ENCODE measurements around the gene WDR88. TPM values are rescaled to one million over a fixed set of nuclear protein-coding genes. Genes with fewer than 3 reads are reported as not detected.

Gene WDR88
- polyA plus RNA-seq, 3 donors = not detected

DNA sequence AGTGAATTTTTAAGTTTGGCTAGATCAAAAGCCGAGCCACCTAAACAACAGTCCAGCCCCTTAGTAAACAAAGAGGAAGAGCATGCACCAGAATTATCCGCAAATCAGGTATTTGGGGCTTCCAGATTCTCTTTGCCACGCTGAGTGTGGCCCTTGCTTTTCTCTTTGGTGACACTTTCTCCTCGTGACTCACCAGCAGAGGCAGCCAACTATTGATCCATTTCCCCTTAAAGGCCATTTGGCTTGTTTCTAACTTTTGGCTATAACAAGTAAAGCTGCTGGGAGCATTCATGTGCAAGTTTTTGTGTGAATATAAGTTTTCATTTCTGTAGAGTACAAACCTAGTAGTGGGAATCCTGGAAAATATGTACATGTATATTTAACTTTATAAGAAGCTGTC lies 17.6 kb upstream of the WDR88 start:
- H3K4me1 ChIP-seq (ENCODE audit: control insufficient read depth in 1 of 2, insufficient read depth in 2 of 2, low read length in 2 of 2) = no peaks in the 10 kb centered on the region
- TF ChIP-seq, protein P1, sequence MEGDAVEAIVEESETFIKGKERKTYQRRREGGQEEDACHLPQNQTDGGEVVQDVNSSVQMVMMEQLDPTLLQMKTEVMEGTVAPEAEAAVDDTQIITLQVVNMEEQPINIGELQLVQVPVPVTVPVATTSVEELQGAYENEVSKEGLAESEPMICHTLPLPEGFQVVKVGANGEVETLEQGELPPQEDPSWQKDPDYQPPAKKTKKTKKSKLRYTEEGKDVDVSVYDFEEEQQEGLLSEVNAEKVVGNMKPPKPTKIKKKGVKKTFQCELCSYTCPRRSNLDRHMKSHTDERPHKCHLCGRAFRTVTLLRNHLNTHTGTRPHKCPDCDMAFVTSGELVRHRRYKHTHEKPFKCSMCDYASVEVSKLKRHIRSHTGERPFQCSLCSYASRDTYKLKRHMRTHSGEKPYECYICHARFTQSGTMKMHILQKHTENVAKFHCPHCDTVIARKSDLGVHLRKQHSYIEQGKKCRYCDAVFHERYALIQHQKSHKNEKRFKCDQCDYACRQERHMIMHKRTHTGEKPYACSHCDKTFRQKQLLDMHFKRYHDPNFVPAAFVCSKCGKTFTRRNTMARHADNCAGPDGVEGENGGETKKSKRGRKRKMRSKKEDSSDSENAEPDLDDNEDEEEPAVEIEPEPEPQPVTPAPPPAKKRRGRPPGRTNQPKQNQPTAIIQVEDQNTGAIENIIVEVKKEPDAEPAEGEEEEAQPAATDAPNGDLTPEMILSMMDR (IDR thresholded peaks at IDR 0.05) = no peak
- no peak overlapping the region for H3K4me2 ChIP-seq (replicated peaks; ENCODE audit: extremely low read depth, low read length, poor library complexity, severe bottlenecking)
- no peak overlapping the region for H3K27ac Mint-ChIP-seq
- H4K20me1 ChIP-seq (ENCODE audit: insufficient read depth, low read length) = no peaks in the 10 kb centered on the region
- H3K79me2 ChIP-seq (ENCODE audit: insufficient read depth, low read length) = no peaks in the 10 kb centered on the region
- no peak overlapping the region for H3K4me3 Mint-ChIP-seq
- H3K27me3 ChIP-seq (ENCODE audit: control insufficient read depth in 2 of 2, insufficient read depth in 2 of 2, low read length in 2 of 2) = no peaks in the 10 kb centered on the region
- H3K9me3 Mint-ChIP-seq = peaks cover 0 to 5% (median 0%) of the 10 kb centered on the region in 7 donors
- peaks cover 77 to 95% of the 10 kb centered on the region in 2 donors for H3K36me3 Mint-ChIP-seq
- no peak overlapping the region for H3K27ac ChIP-seq (ENCODE audit: low read depth in 1 of 2, low read length in 2 of 2)
- H3K36me3 ChIP-seq (replicated peaks in 1 of 2; ENCODE audit: control insufficient read depth in 1 of 2, insufficient read depth in 2 of 2, low read length in 2 of 2) = peaks cover 79 to 94% of the 10 kb centered on the region in 2 donors
- DNase-seq = no peak
- peaks cover 0 to 4% (median 2%) of the 10 kb centered on the region in 3 donors for H3K27me3 Mint-ChIP-seq (ENCODE audit: low read depth in 3 of 3)
- no peaks in the 10 kb centered on the region for H3K4me1 Mint-ChIP-seq
- H3K4me3 ChIP-seq (replicated peaks in 1 of 3; ENCODE audit: low read depth in 2 of 3, low read length in 3 of 3) = no peak overlapping the region
- WGBS (ENCODE audit: insufficient coverage) = 100% methylated on average over 2 of the region's 4 CpGs
- intact Hi-C loops (cut with micrococcal nuclease) = no loop called here
- no peak overlapping the region for H2AFZ ChIP-seq (ENCODE audit: insufficient read depth, low read depth, low read length, poor library complexity, severe bottlenecking)
- no peaks in the 10 kb centered on the region for H3K9me3 ChIP-seq (replicated peaks in 1 of 2; ENCODE audit: control insufficient read depth in 1 of 2, insufficient read depth in 1 of 2, low read length in 2 of 2)
- H3K9ac ChIP-seq (ENCODE audit: insufficient read depth, low read length, poor library complexity, severe bottlenecking) = no peak overlapping the region

DNA sequence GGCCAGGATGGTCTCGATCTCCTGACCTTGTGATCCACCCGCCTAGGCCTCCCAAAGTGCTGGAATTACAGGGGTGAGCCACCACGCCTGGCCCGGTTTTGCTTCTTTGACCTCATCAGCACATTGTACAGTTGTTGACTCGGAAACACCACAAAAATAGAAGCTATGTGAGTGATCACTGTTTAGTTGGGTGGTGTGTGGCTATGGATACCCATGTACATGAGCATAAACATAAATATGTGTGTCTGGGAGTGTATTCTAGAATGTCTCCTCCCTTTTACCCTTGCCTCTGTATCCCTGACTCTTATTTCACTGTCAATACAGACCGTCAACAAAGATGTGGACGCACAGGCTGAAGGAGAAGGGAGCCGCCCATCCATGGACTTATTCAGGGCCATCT lies 14.4 kb upstream of the WDR88 start:
- peaks cover 0 to 4% (median 2%) of the 10 kb centered on the region in 3 donors for H3K27me3 Mint-ChIP-seq (ENCODE audit: low read depth in 3 of 3)
- H3K4me2 ChIP-seq (replicated peaks; ENCODE audit: extremely low read depth, low read length, poor library complexity, severe bottlenecking) = no peak overlapping the region
- no peak overlapping the region for H3K4me3 Mint-ChIP-seq
- H3K4me1 ChIP-seq (ENCODE audit: control insufficient read depth in 1 of 2, insufficient read depth in 2 of 2, low read length in 2 of 2) = no peaks in the 10 kb centered on the region
- H3K9ac ChIP-seq (ENCODE audit: insufficient read depth, low read length, poor library complexity, severe bottlenecking) = no peak overlapping the region
- H2AFZ ChIP-seq (ENCODE audit: insufficient read depth, low read depth, low read length, poor library complexity, severe bottlenecking) = no peak overlapping the region
- WGBS (ENCODE audit: insufficient coverage) = 100% methylated on average over 2 of the region's 8 CpGs
- peaks cover 0 to 3% (median 0%) of the 10 kb centered on the region in 7 donors for H3K9me3 Mint-ChIP-seq
- peaks cover 60 to 83% of the 10 kb centered on the region in 2 donors for H3K36me3 Mint-ChIP-seq
- H3K27ac ChIP-seq (ENCODE audit: low read depth in 1 of 2, low read length in 2 of 2) = no peak overlapping the region
- no peaks in the 10 kb centered on the region for H3K4me1 Mint-ChIP-seq
- no peak for DNase-seq
- no peak overlapping the region for H3K4me3 ChIP-seq (replicated peaks in 1 of 3; ENCODE audit: low read depth in 2 of 3, low read length in 3 of 3)
- H3K27ac Mint-ChIP-seq = no peak overlapping the region
- intact Hi-C loops (cut with micrococcal nuclease) = no loop called here
- no peaks in the 10 kb centered on the region for H3K79me2 ChIP-seq (ENCODE audit: insufficient read depth, low read length)
- H3K9me3 ChIP-seq (replicated peaks in 1 of 2; ENCODE audit: control insufficient read depth in 1 of 2, insufficient read depth in 1 of 2, low read length in 2 of 2) = no peaks in the 10 kb centered on the region
- peaks cover 66 to 79% of the 10 kb centered on the region in 2 donors for H3K36me3 ChIP-seq (replicated peaks in 1 of 2; ENCODE audit: control insufficient read depth in 1 of 2, insufficient read depth in 2 of 2, low read length in 2 of 2)
- TF ChIP-seq, protein P1 (IDR thresholded peaks at IDR 0.05) = no peak
- H4K20me1 ChIP-seq (ENCODE audit: insufficient read depth, low read length) = no peaks in the 10 kb centered on the region
- H3K27me3 ChIP-seq (ENCODE audit: control insufficient read depth in 2 of 2, insufficient read depth in 2 of 2, low read length in 2 of 2) = no peaks in the 10 kb centered on the region
